H1 (cell line): ENCODE measurements around the gene PPP1R14C. TPM values are rescaled to one million over a fixed set of nuclear protein-coding genes. Genes with fewer than 3 reads are reported as not detected.

ENCODE experiments used
- CTCF ChIA-PET: fragments of 300-600 bp; sonication (Branson Sonifier 250); formaldehyde crosslinking; loops from one replicate; lab custom pipeline; 2021; ENCODE audit not compliant: partially characterized antibody; lab: Charles Lee
- POLR2A ChIA-PET: fragments of 300-600 bp; sonication (Branson Sonifier 250); formaldehyde crosslinking; loops from one replicate; lab custom pipeline; 2021; ENCODE audit warnings: inconsistent platforms; ENCODE audit not compliant: partially characterized antibody; lab: Charles Lee
- DNase-seq, 2 experiments: peaks; one replicate each; pipeline versions ENCODE4 v3.0.0 to v3.0.0-alpha.2; 2010 to 2022; ENCODE audit warnings: low spot score in 2 of 2, low read depth in 1 of 2, mixed read lengths in 1 of 2
- FAIRE-seq: peaks from 2 replicates; lab custom pipeline; 2011; peaks lifted over from hg19 to GRCh38; lab: Jason Lieb, UNC
- H2AFZ ChIP-seq: 2 replicates; pipeline ENCODE4 v1.8.1; 2012; ENCODE audit warnings: low read length, inconsistent platforms
- H2AK5ac ChIP-seq: 2 replicates; pipeline ENCODE4 v1.6.1; 2013; ENCODE audit warnings: low read depth, low read length
- H2BK120ac ChIP-seq: replicated peaks from 2 replicates; pipeline ENCODE3; 2013; ENCODE audit warnings: low read depth, low read length, inconsistent platforms
- H2BK12ac ChIP-seq: 2 replicates; pipeline ENCODE4 v1.6.1; 2013; ENCODE audit warnings: low read depth, low read length
- H2BK15ac ChIP-seq: 2 replicates; pipeline ENCODE4 v1.6.1; 2013; ENCODE audit warnings: low read length
- H2BK20ac ChIP-seq: 2 replicates; pipeline ENCODE4 v1.6.1; 2013; ENCODE audit warnings: low read length
- H2BK5ac ChIP-seq: 2 replicates; pipeline ENCODE4 v1.6.1; 2013; ENCODE audit warnings: low read depth, low read length
- H3K14ac ChIP-seq: 2 replicates; pipeline ENCODE4 v1.6.1; 2013; ENCODE audit warnings: inconsistent platforms; ENCODE audit not compliant: insufficient read length
- H3K18ac ChIP-seq: 2 replicates; pipeline ENCODE4 v1.6.1; 2013; ENCODE audit warnings: low read length; ENCODE audit errors: extremely low read depth
- H3K23ac ChIP-seq: 2 replicates; pipeline ENCODE4 v1.6.1; 2013; ENCODE audit warnings: inconsistent platforms; ENCODE audit not compliant: insufficient read length
- H3K23me2 ChIP-seq: 2 replicates; pipeline ENCODE4 v1.6.1; 2013; ENCODE audit warnings: low read depth, low read length
- H3K27ac ChIP-seq: 2 replicates; pipeline ENCODE4 v1.6.1; 2011; ENCODE audit warnings: low read depth, low read length, inconsistent platforms
- H3K27me3 ChIP-seq, 4 experiments: replicated peaks in 1 of 4; 1 replicate in 1 of 4; 2 replicates in 3 of 4; pipeline versions ENCODE4 v1.6.1 to v1.8.1; 2011 to 2013; ENCODE audit warnings: low read length in 3 of 4, mild to moderate bottlenecking in 3 of 4, inconsistent platforms in 2 of 4, mixed read lengths in 2 of 4, moderate library complexity in 1 of 4; ENCODE audit not compliant: control insufficient read depth in 3 of 4, insufficient read depth in 3 of 4; ENCODE audit errors: extremely low read depth in 1 of 4
- H3K36me3 ChIP-seq, 4 experiments: 2 replicates each; pipeline versions ENCODE4 v1.6.1 to v1.8.1; 2011 to 2013; ENCODE audit warnings: mild to moderate bottlenecking in 4 of 4, low read length in 3 of 4, moderate library complexity in 2 of 4, control low read depth in 1 of 4, inconsistent platforms in 1 of 4; ENCODE audit not compliant: insufficient read depth in 4 of 4, control insufficient read depth in 2 of 4
- H3K4ac ChIP-seq: replicated peaks from 2 replicates; pipeline ENCODE3; 2013; ENCODE audit warnings: low read length, low read depth, mixed read lengths, inconsistent platforms; ENCODE audit not compliant: insufficient read length
- H3K4me1 ChIP-seq, 4 experiments: replicated peaks in 1 of 4; 1 replicate in 1 of 4; 2 replicates in 3 of 4; pipeline versions ENCODE4 v1.6.1 to v1.8.1; 2011 to 2013; ENCODE audit warnings: low read length in 3 of 4, inconsistent platforms in 2 of 4, mixed read lengths in 1 of 4; ENCODE audit not compliant: insufficient read depth in 4 of 4, control insufficient read depth in 3 of 4
- H3K4me2 ChIP-seq, 2 experiments: 2 replicates each; pipeline versions ENCODE4 v1.6.1 to v1.8.1; 2011 to 2013; ENCODE audit warnings: low read depth in 2 of 2, low read length in 2 of 2, control low read depth in 1 of 2, inconsistent platforms in 1 of 2, mild to moderate bottlenecking in 1 of 2; ENCODE audit not compliant: insufficient read depth in 1 of 2
- H3K4me3 ChIP-seq, 4 experiments: fragments of 200-600, 300-600 bp in 1 of 4; sonication (generic), shearing (Covaris generic), sonication (Bioruptor Twin) in 1 of 4; 2 replicates each; pipeline versions ENCODE4 v1.5.1 to v1.8.1; 2011 to 2016; ENCODE audit warnings: low read length in 4 of 4, low read depth in 3 of 4, control low read depth in 2 of 4, inconsistent platforms in 2 of 4, mild to moderate bottlenecking in 2 of 4, mixed read lengths in 1 of 4, moderate library complexity in 1 of 4; ENCODE audit not compliant: insufficient read depth in 2 of 4; ENCODE audit errors: extremely low read depth in 1 of 4
- H3K56ac ChIP-seq: replicated peaks from 2 replicates; pipeline ENCODE3; 2013; ENCODE audit warnings: low read depth, mild to moderate bottlenecking, mixed read lengths, low read length, inconsistent platforms; ENCODE audit not compliant: insufficient read length
- H3K79me1 ChIP-seq: 2 replicates; pipeline ENCODE4 v1.6.1; 2013; ENCODE audit warnings: low read depth, low read length, control low read depth
- H3K79me2 ChIP-seq, 2 experiments: 2 replicates each; pipeline versions ENCODE4 v1.6.1 to v1.8.1; 2012 to 2013; ENCODE audit warnings: low read length in 2 of 2, mild to moderate bottlenecking in 2 of 2, inconsistent platforms in 1 of 2; ENCODE audit not compliant: insufficient read depth in 2 of 2, control insufficient read depth in 1 of 2
- H3K9ac ChIP-seq, 4 experiments: replicated peaks in 1 of 4; 1 replicate in 1 of 4; 2 replicates in 3 of 4; pipeline versions ENCODE4 v1.6.1 to v1.8.1; 2011 to 2013; ENCODE audit warnings: low read depth in 3 of 4, low read length in 3 of 4, control low read depth in 2 of 4, mild to moderate bottlenecking in 2 of 4, moderate library complexity in 2 of 4, inconsistent platforms in 1 of 4; ENCODE audit errors: extremely low read depth in 1 of 4
- H3K9me3 ChIP-seq, 2 experiments: 2 replicates each; pipeline versions ENCODE4 v1.6.1 to v1.8.1; 2012 to 2013; ENCODE audit warnings: mild to moderate bottlenecking in 2 of 2, moderate library complexity in 2 of 2, control low read depth in 1 of 2, inconsistent platforms in 1 of 2, low read depth in 1 of 2, low read length in 1 of 2, mixed read lengths in 1 of 2; ENCODE audit not compliant: insufficient read depth in 2 of 2
- H4K20me1 ChIP-seq, 2 experiments: replicated peaks in 1 of 2; 2 replicates each; pipeline versions ENCODE3 to v1.8.1; 2011 to 2013; ENCODE audit warnings: inconsistent platforms in 2 of 2, low read length in 2 of 2, mild to moderate bottlenecking in 1 of 2; ENCODE audit not compliant: insufficient read depth in 2 of 2, control insufficient read depth in 1 of 2
- H4K5ac ChIP-seq: 2 replicates; pipeline ENCODE4 v1.6.1; 2013; ENCODE audit warnings: low read length, low read depth, mixed read lengths, inconsistent platforms; ENCODE audit not compliant: insufficient read length
- H4K8ac ChIP-seq: 2 replicates; pipeline ENCODE4 v1.8.0; 2013; ENCODE audit warnings: mild to moderate bottlenecking, moderate library complexity, low read length, inconsistent platforms; ENCODE audit not compliant: insufficient read depth; ENCODE audit errors: extremely low read depth
- H4K91ac ChIP-seq: replicated peaks from 2 replicates; pipeline ENCODE3; 2013; ENCODE audit warnings: low read length, mixed read lengths, inconsistent platforms; ENCODE audit not compliant: insufficient read length
- BCL11A ChIP-seq, 2 experiments: IDR thresholded peaks; one replicate each; pipeline ENCODE4 v1.6.1; 2011; ENCODE audit warnings: low read depth in 2 of 2, low read length in 2 of 2, mild to moderate bottlenecking in 2 of 2
- CHD1 ChIP-seq: IDR thresholded peaks from 2 replicates; pipeline ENCODE4 v1.6.1; 2012; ENCODE audit warnings: low read depth, low read length, improper control_type of control experiment
- CREB1 ChIP-seq: IDR thresholded peaks from 2 replicates; pipeline ENCODE4 v1.6.1; 2012; ENCODE audit warnings: inconsistent platforms
- EZH2 ChIP-seq: fragments of 200-600 bp; sonication (generic); IDR thresholded peaks from 2 replicates; pipeline ENCODE4 v1.7.1; 2012; ENCODE audit warnings: low read depth, mild to moderate bottlenecking, moderate library complexity, low read length, inconsistent platforms; ENCODE audit not compliant: severe bottlenecking
- FOSL1 ChIP-seq: IDR thresholded peaks from 2 replicates; pipeline ENCODE4 v1.6.1; 2011; ENCODE audit warnings: mild to moderate bottlenecking, low read depth, low read length, moderate library complexity; ENCODE audit not compliant: insufficient read depth
- HDAC2 ChIP-seq, 2 experiments: fragments of 300-600 bp in 1 of 2; sonication (generic) in 1 of 2; IDR thresholded peaks; 2 replicates each; pipeline ENCODE4 v1.6.1; 2011 to 2012; ENCODE audit warnings: low read depth in 2 of 2, low read length in 2 of 2, mild to moderate bottlenecking in 2 of 2, moderate library complexity in 2 of 2, borderline replicate concordance in 1 of 2, inconsistent platforms in 1 of 2
- PHF8 ChIP-seq: fragments of 200-600 bp; sonication (generic); conservative IDR thresholded peaks from 2 replicates; pipeline ENCODE4 v1.7.1; 2012; ENCODE audit warnings: low read depth, mild to moderate bottlenecking, inconsistent platforms, low read length, moderate library complexity
- RAD21 ChIP-seq, 2 experiments: IDR thresholded peaks in 1 of 2; conservative IDR thresholded peaks in 1 of 2; 2 replicates each; pipeline ENCODE4 v1.6.1; 2011; ENCODE audit warnings: low read depth in 2 of 2, low read length in 2 of 2, improper control_type of control experiment in 1 of 2, inconsistent platforms in 1 of 2, mild to moderate bottlenecking in 1 of 2, moderate library complexity in 1 of 2
- RBBP5 ChIP-seq: IDR thresholded peaks from 2 replicates; pipeline ENCODE4 v1.7.1; 2012; ENCODE audit warnings: low read depth, mild to moderate bottlenecking, inconsistent platforms, low read length, moderate library complexity, borderline replicate concordance
- RFX5 ChIP-seq: IDR thresholded peaks from 2 replicates; pipeline ENCODE4 v1.6.1; 2011; ENCODE audit warnings: low read depth, low read length, improper control_type of control experiment, borderline replicate concordance
- SIX5 ChIP-seq: IDR thresholded peaks from 2 replicates; pipeline ENCODE4 v1.6.1; 2011; ENCODE audit warnings: mild to moderate bottlenecking, low read depth, low read length
- SP4 ChIP-seq: IDR thresholded peaks from 2 replicates; pipeline ENCODE4 v1.6.1; 2012; ENCODE audit warnings: low read length, inconsistent platforms
- YY1 ChIP-seq: IDR thresholded peaks from 2 replicates; pipeline ENCODE4 v1.6.1; 2011; ENCODE audit warnings: low read depth, mild to moderate bottlenecking, low read length
- WGBS, 2 experiments: shearing (Covaris generic) in 1 of 2; methylation state at CpG; one replicate each; pipeline versions ENCODE4 v1.1.6 to v1.1.7; 2013 to 2015; ENCODE audit warnings: low lambda C conversion rate in 2 of 2, mixed read lengths in 2 of 2, inconsistent platforms in 1 of 2, low coverage in 1 of 2, missing lambda C conversion rate in 1 of 2; ENCODE audit not compliant: insufficient replicate concordance in 2 of 2, insufficient coverage in 1 of 2, insufficient read length in 1 of 2; ENCODE audit errors: extremely low coverage in 1 of 2, missing lambda C conversion rate in 1 of 2; 5-methylcytosine and 5-hydroxymethylcytosine counted together
- polyA plus RNA-seq, 7 experiments: library from polyadenylated mRNA; depleted of rRNA in 3 of 7; stranded (reverse) in 5 of 7; unstranded in 2 of 7; fragments of >200 nt in 5 of 7; fragments of 200-250 nt in 2 of 7; gene quantifications; 1 replicate in 5 of 7; 2 replicates in 1 of 7; 4 replicates in 1 of 7; pipeline versions ENCODE4 v1.2.1 to v1.2.3, GENCODE V29; 2011 to 2013; ENCODE audit warnings: missing spikeins in 2 of 7, mixed read lengths in 2 of 7
- total RNA-seq: library from RNA; stranded (reverse); fragmentation: NEBNext Ultra II Directional; extraction: Animal tissue kit (Norgen Biotek cat#: 25700); gene quantifications from 2 replicates; pipeline ENCODE4 v1.2.1, GENCODE V29; 2021

Gene PPP1R14C
- total and polyA plus RNA-seq, 2 of the 8 experiments (the other 6 are each of a cell fraction or from before 2014, with no cell fraction given): 0.30 to 0.61 TPM

DNA sequence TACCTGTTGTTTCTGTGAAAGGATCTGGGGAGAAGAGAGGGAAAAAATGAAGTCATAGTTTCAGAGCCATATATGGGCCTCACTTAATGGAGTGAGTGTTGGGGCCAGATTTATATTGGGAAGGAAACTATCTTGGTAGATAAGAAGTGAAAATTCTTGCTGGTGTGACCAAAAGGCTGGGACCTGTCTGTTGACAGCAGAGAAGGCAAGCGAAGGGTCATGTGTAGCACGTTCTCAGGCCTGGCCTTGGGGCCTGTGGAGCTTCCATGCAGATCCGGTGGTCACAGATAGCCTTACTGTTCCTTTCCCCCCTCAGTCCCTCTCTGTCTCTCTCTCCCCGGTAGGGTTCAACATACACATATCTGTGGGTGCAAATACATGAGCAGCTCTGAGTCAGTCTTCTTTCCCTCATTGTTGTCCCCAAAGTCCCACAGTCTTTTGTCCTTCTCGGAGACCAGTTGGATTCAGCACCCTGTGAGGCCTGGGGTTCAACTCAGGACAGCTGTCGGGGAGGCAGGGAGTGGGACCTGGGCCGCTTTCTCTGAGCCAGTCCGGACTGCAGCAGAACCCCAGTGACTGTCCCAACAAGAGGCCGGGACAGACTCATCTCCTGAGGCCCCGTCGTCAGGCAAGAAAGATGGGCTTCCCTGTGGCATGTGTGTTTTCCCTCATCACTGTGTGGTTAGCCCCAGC is 34.6 kb downstream of the PPP1R14C start:
- no peak overlapping the region for H3K4me2 ChIP-seq
- no peak overlapping the region for H3K27ac ChIP-seq
- H2BK12ac ChIP-seq: no peak overlapping the region
- no peaks in the 10 kb centered on the region for H3K27me3 ChIP-seq
- H3K4me3 ChIP-seq: no peak overlapping the region
- FAIRE-seq (no peak), DNase-seq (no peak)
- no peak overlapping the region for H3K23ac ChIP-seq
- H3K9me3 ChIP-seq: no peaks in the 10 kb centered on the region
- no peaks in the 10 kb centered on the region for H3K79me1 ChIP-seq
- no peaks in the 10 kb centered on the region for H3K23me2 ChIP-seq
- 88% methylated on average over 10 of the region's 11 CpGs; no CpG with 5 or more reads in 1 of the 2 experiments for WGBS, 2 experiments
- no peak overlapping the region for H2AFZ ChIP-seq
- H3K4me1 ChIP-seq: no peaks in the 10 kb centered on the region
- ChIA-PET POLR2A (no interaction called here), CTCF (interaction anchor here (1.6 kb wide), 1 partner anchor 106 kb away, joined by 3 read pairs; no protein-coding TSS in a partner anchor)
- H2BK120ac ChIP-seq: no peak overlapping the region
- no peak overlapping the region for H3K18ac ChIP-seq
- H4K8ac ChIP-seq: no peak overlapping the region
- no peaks in the 10 kb centered on the region for H3K79me2 ChIP-seq
- H3K36me3 ChIP-seq: no peaks in the 10 kb centered on the region
- no peak overlapping the region for H3K9ac ChIP-seq
- H4K91ac ChIP-seq: no peak overlapping the region
- no peak overlapping the region for H2BK20ac ChIP-seq
- no peak overlapping the region for H4K5ac ChIP-seq
- H2BK5ac ChIP-seq: no peak overlapping the region
- H3K4ac ChIP-seq: no peak overlapping the region
- H2BK15ac ChIP-seq: no peak overlapping the region
- H3K14ac ChIP-seq: no peak overlapping the region
- no peak overlapping the region for H3K56ac ChIP-seq
- no peak overlapping the region for H2AK5ac ChIP-seq
- no peaks in the 10 kb centered on the region for H4K20me1 ChIP-seq
- TF ChIP-seq RFX5 (no peak), FOSL1 (no peak), CREB1 (no peak), RBBP5 (no peak), RAD21 (IDR thresholded peaks at IDR 0.05 in 1 of 2, conservative IDR thresholded peaks at IDR 0.05 in 1 of 2; ENCODE audit: low read depth in 2 of 2, low read length in 2 of 2) (no peak), SIX5 (no peak), CHD1 (no peak), HDAC2 (IDR thresholded peaks at IDR 0.05; ENCODE audit: borderline replicate concordance in 1 of 2, low read depth in 2 of 2, low read length in 2 of 2) (no peak), YY1 (no peak), PHF8 (no peak), SP4 (no peak), EZH2 (no peak), BCL11A (IDR thresholded peaks at IDR 0.05; ENCODE audit: low read depth in 2 of 2, low read length in 2 of 2) (no peak)
